ENCODE measurements around the gene ATP2B2.
A peak's percentile ranks its signal among the peaks of the same experiment; 100 is the strongest.

Gene ATP2B2

GRCh38 chr3:10358309-10358980 is 146.9 kb downstream of the ATP2B2 start:
- no peak for DNase-seq (ENCODE audit: low spot score)

GRCh38 chr3:10357592-10358308 is 147.6 kb downstream of the ATP2B2 start:
- no peak for DNase-seq (ENCODE audit: low spot score)

GRCh38 chr3:10357095-10357494 is 148.3 kb downstream of the ATP2B2 start:
- DNase-seq (ENCODE audit: low spot score), result no peak

- no peak for DNase-seq (ENCODE audit: low spot score)
Observed at GRCh38 chr3:10356461-10356981, 148.9 kb downstream of the ATP2B2 start.

GRCh38 chr3:10354361-10355015 is 150.9 kb downstream of the ATP2B2 start:
- no peak for DNase-seq (ENCODE audit: low spot score)

- no peak for DNase-seq (ENCODE audit: low spot score)
Observed at GRCh38 chr3:10353661-10354360, 151.6 kb downstream of the ATP2B2 start.

GRCh38 chr3:10353160-10353559 is 152.2 kb downstream of the ATP2B2 start:
- DNase-seq (ENCODE audit: low spot score), result no peak

- no peak for DNase-seq (ENCODE audit: low spot score)
Observed at GRCh38 chr3:10352146-10352911, 153.1 kb downstream of the ATP2B2 start.

- no peak for DNase-seq (ENCODE audit: low spot score)
Observed at GRCh38 chr3:10351013-10351735, 154.2 kb downstream of the ATP2B2 start.

- DNase-seq (ENCODE audit: low spot score), result no peak
Observed at GRCh38 chr3:10350324-10350985, 154.9 kb downstream of the ATP2B2 start.

- no peak for DNase-seq (ENCODE audit: low spot score)
Observed at GRCh38 chr3:10349801-10350200, 155.6 kb downstream of the ATP2B2 start.

- DNase-seq (ENCODE audit: low spot score), result no peak
Observed at GRCh38 chr3:10348404-10348721, 157.0 kb downstream of the ATP2B2 start.

- no peak for DNase-seq (ENCODE audit: low spot score)
Observed at GRCh38 chr3:10347648-10348403, 157.6 kb downstream of the ATP2B2 start.

- no peak for DNase-seq (ENCODE audit: low spot score)
Observed at GRCh38 chr3:10345911-10346310, 159.5 kb downstream of the ATP2B2 start.

- DNase-seq (ENCODE audit: low spot score), result no peak
Observed at GRCh38 chr3:10344944-10345575, 160.3 kb downstream of the ATP2B2 start.

GRCh38 chr3:10344147-10344943 is 161.0 kb downstream of the ATP2B2 start:
- peak; percentile 77 for DNase-seq (ENCODE audit: low spot score)

GRCh38 chr3:10343526-10343925 is 161.9 kb downstream of the ATP2B2 start:
- DNase-seq (ENCODE audit: low spot score), result no peak

- DNase-seq (ENCODE audit: low spot score), result no peak
Observed at GRCh38 chr3:10342781-10343180, 162.6 kb downstream of the ATP2B2 start.
